ENCODE data around the gene PECR. TPM values are rescaled to one million over a fixed set of nuclear protein-coding genes. Genes with fewer than 3 reads are reported as not detected.

Gene PECR
- polyA plus RNA-seq, 1 experiment: 5.6 TPM

- Histone ChIP-seq H3K4me3 (ENCODE audit: low read depth, low read length) (no peak overlapping the region), H3K36me3 (ENCODE audit: control insufficient read depth, insufficient read depth, low read length) (no peaks in the 10 kb centered on the region), H3K27me3 (ENCODE audit: control insufficient read depth, insufficient read depth, low read length) (no peaks in the 10 kb centered on the region)
- no peak for DNase-seq (ENCODE audit: low read depth)
- TF ChIP-seq CTCF (IDR thresholded peaks at IDR 0.05; ENCODE audit: insufficient read depth, low read depth, low read length): no peak
- ChIA-PET POLR2A (no interaction called here), CTCF (interaction anchor here (1.1 to 1.4 kb wide), 2 partner anchors 8 to 9 kb away, joined by 3 read pairs; no protein-coding TSS in a partner anchor)
These were observed 65.7 kb downstream of the PECR start for GRCh38 chr2:216015722-216016464.

DNA sequence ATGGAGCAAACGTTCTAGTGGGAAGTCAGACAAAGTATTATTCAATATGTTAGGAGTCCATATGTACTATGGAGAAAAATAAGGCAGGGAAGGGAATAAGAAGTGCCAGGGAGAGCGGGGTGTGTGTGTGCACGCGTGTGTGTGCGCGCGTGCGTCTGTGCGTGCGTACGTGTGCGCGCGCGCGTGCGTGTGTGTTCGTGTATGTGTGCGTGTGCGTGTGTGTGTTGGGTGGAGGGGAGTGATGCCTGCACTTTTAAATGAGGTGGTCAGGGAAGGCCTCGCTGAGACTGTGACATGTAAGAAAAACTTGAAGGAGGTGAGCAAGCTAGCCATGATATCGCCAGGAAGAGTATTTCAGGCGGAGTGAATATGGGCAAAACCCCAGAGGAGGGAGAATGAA, 66.6 kb downstream of the PECR start:
- no peak overlapping the region for H3K4me3 ChIP-seq (ENCODE audit: low read depth, low read length)
- CTCF ChIA-PET: interaction anchor here (1.1 to 1.4 kb wide), 2 partner anchors 9 to 10 kb away, joined by 3 read pairs; no protein-coding TSS in a partner anchor
- no peak for DNase-seq (ENCODE audit: low read depth)
- POLR2A ChIA-PET: no interaction called here
- H3K27me3 ChIP-seq (ENCODE audit: control insufficient read depth, insufficient read depth, low read length): no peaks in the 10 kb centered on the region
- no peaks in the 10 kb centered on the region for H3K36me3 ChIP-seq (ENCODE audit: control insufficient read depth, insufficient read depth, low read length)
- TF ChIP-seq CTCF (IDR thresholded peaks at IDR 0.05; ENCODE audit: insufficient read depth, low read depth, low read length): no peak

DNA sequence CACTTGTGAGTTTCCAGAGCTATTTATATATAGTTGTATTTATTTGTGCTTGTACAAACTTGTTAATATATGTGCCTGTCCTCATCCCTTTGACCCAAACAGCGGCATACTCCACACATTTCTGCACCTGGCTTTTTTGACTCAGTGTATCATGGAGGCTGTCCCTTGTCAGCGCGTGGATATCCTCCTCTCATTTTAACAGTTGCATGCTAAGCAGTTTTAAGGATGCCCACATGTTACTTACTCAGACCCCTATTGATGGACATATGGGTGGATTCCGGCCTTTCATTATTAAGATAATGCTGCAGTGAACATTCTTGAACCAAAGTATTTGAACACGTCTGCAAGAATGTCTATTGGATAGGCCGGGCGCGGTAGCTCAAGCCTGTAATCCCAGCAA, 67.6 kb downstream of the PECR start:
- ChIA-PET POLR2A (no interaction called here), CTCF (interaction anchor here (0.7 to 3.6 kb wide), 5 partner anchors 9 to 44 kb away, joined by 3 to 25 read pairs (median 5); no protein-coding TSS in a partner anchor)

DNA sequence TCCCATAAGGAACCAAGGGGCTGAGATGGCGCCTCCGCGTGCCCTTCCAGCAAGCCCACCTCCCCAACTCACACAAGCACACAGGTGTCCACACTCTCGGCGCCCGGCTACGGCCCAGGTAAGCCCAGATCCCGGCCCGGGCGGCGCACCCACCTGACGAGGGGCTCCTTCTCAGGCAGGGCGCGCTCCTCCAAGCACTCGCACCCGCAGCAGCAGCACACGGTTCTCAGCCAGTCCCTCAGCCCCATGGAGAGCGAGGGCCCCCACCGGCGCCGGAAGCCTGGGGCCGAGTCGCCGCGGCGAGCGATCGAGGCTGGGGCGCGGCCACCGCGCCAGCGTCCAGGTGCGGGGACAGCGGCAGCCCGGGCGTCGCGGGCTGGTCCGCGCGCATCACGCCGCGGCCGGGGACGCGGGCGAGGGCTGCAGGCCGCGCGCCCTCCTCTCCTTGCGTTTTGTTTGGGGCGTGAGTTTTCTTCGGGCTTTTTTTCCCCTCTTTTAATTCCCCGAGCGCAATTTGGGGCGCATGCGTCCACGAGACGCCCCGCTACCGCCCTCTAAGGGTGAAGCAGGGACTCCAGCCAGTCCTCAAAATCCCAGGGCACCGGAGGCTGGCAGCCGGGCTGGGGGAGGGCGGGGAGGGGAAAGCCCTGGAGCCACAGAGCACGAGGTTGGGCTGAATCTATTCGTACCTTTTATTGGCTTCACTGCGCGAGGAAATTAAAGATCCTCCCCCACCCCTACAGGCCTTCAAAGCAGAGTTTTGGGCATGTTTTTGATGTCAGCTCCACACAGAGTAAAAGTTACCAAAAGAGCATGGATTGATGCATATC, 68.3 kb downstream of the PECR start, which contains the start of gene MREG:
Gene MREG (minus strand): TSS at position 472 of the 830 bp plus-strand sequence. CDS start 224 bp downstream, at position 248.
- H3K36me3 ChIP-seq (ENCODE audit: control insufficient read depth, insufficient read depth, low read length): no peaks in the 10 kb centered on the region
- peak within 1 kb of the TSS; percentile 73 for H3K4me3 ChIP-seq (ENCODE audit: low read depth, low read length)
- peak; percentile 93 for TF ChIP-seq CTCF (IDR thresholded peaks at IDR 0.05; ENCODE audit: insufficient read depth, low read depth, low read length)
- ChIA-PET POLR2A (no interaction called here), CTCF (interaction anchor here (0.7 to 3.6 kb wide), 11 partner anchors 9 to 62 kb away, joined by 3 to 25 read pairs (median 4); no protein-coding TSS in a partner anchor)
- H3K27me3 ChIP-seq (ENCODE audit: control insufficient read depth, insufficient read depth, low read length): no peaks in the 10 kb centered on the region
- no peak for DNase-seq (ENCODE audit: low read depth)

More for the DNA sequence above, 67.6 kb downstream of the PECR start:
- Histone ChIP-seq H3K4me3 (ENCODE audit: low read depth, low read length) (no peak overlapping the region), H3K36me3 (ENCODE audit: control insufficient read depth, insufficient read depth, low read length) (no peaks in the 10 kb centered on the region), H3K27me3 (ENCODE audit: control insufficient read depth, insufficient read depth, low read length) (no peaks in the 10 kb centered on the region)
- TF ChIP-seq CTCF (IDR thresholded peaks at IDR 0.05; ENCODE audit: insufficient read depth, low read depth, low read length): no peak
- no peak for DNase-seq (ENCODE audit: low read depth)

DNA sequence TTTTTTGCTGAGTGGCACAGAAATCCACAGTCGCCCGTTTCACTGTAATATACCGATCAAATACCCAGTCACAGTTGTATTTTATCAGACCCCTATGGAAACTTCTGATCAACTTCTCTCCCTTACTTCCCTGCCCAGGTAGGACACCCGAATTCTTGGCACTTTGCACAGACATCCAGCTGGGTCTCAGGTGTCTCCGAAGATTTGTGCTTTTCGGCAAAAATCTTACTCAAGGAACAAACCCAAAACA, 68.9 kb downstream of the PECR start:
- TF ChIP-seq CTCF (IDR thresholded peaks at IDR 0.05; ENCODE audit: insufficient read depth, low read depth, low read length): no peak
- no peak for DNase-seq (ENCODE audit: low read depth)
- Histone ChIP-seq H3K27me3 (ENCODE audit: control insufficient read depth, insufficient read depth, low read length) (no peaks in the 10 kb centered on the region), H3K4me3 (ENCODE audit: low read depth, low read length) (peak overlapping the region; percentile 73), H3K36me3 (ENCODE audit: control insufficient read depth, insufficient read depth, low read length) (no peaks in the 10 kb centered on the region)
- ChIA-PET CTCF (interaction anchor here (0.7 to 3.6 kb wide), 8 partner anchors 10 to 61 kb away, joined by 3 to 25 read pairs (median 5); no protein-coding TSS in a partner anchor), POLR2A (no interaction called here)

Data from BJ (cell line).